Esophagus squamous epithelium (tissue), 5 donors: ENCODE results near the gene EXOC6. TPM values are rescaled to one million over a fixed set of nuclear protein-coding genes. Genes with fewer than 3 reads are reported as not detected.

Experiments used
- DNase-seq: peaks from one replicate; lab custom pipeline; 2025; lab: John Stamatoyannopoulos, UW
- H3K27ac ChIP-seq, 4 donors: fragments of 200-600 bp; sonication (generic); one replicate each; pipeline ENCODE4 v1.5.1; 2016 to 2019; ENCODE audit warnings: mild to moderate bottlenecking in 1 of 4
- H3K27me3 ChIP-seq, 4 donors: fragments of 200-600 bp; sonication (generic); 1 replicate in 3 of 4; 2 replicates in 1 of 4; pipeline versions ENCODE4 v1.5.1 to v1.6.0; 2017 to 2021; ENCODE audit warnings: antibody characterized with exemption in 1 of 4
- H3K36me3 ChIP-seq, 3 donors: fragments of 200-600 bp; sonication (generic); one replicate each; pipeline ENCODE4 v1.5.1; 2016 to 2019
- H3K4me1 ChIP-seq, 3 donors: fragments of 200-600 bp; sonication (generic); one replicate each; pipeline ENCODE4 v1.5.1; 2017 to 2019
- H3K4me3 ChIP-seq, 4 donors: fragments of 200-600 bp; sonication (generic); 1 replicate in 3 of 4; 2 replicates in 1 of 4; pipeline ENCODE4 v1.5.1; 2016 to 2019; ENCODE audit warnings: mild to moderate bottlenecking in 2 of 4, moderate library complexity in 1 of 4
- H3K9me3 ChIP-seq, 3 donors: fragments of 200-600 bp; sonication (generic); one replicate each; pipeline ENCODE4 v1.5.1; 2016 to 2019
- POLR2A ChIP-seq, 4 donors: fragments of 450-650 bp; IDR thresholded peaks; one replicate each; pipeline ENCODE4 v1.6.1; 2017; ENCODE audit warnings: antibody characterized with exemption in 4 of 4, mild to moderate bottlenecking in 4 of 4, moderate library complexity in 3 of 4
- WGBS, 2 donors: methylation state at CpG; one replicate each; pipeline ENCODE4 v1.1.5; 2018; 5-methylcytosine and 5-hydroxymethylcytosine counted together
- intact Hi-C: fragments of 100-400 bp; cut with DNase I; formaldehyde crosslinking; loops from one replicate; pipeline ENCODE4 v1.15.0; 2022
- total RNA-seq, 4 donors: library from RNA; depleted of rRNA; stranded (reverse); fragments of >200 nt; gene quantifications; one replicate each; pipeline ENCODE4 v1.1.0, GENCODE V29; 2016
- TF ChIP-seq, protein P1 (sequence below), 6 experiments: fragments of 450-650 bp in 4 of 6; fragments of 200-600 bp in 2 of 6; sonication (generic) in 2 of 6; IDR thresholded peaks; one replicate each; pipeline ENCODE4 v1.5.1; 2016 to 2019; ENCODE audit warnings: antibody characterized with exemption in 6 of 6, mild to moderate bottlenecking in 4 of 6, moderate library complexity in 4 of 6
- donor health status: DM: yes; HTN: yes; CAD: no.

Gene EXOC6
- total RNA-seq, 4 donors from 2014 or later = 1.3 to 9.5 (median 5.6) TPM

GRCh38 chr10:93032105-93032808 lies 183.9 kb downstream of the EXOC6 start:
- H3K27me3 ChIP-seq = peaks cover 0 to 11% (median 0%) of the 10 kb centered on the region in 4 donors
- no peak for TF ChIP-seq POLR2A (IDR thresholded peaks at IDR 0.05)
- TF ChIP-seq, protein P1, sequence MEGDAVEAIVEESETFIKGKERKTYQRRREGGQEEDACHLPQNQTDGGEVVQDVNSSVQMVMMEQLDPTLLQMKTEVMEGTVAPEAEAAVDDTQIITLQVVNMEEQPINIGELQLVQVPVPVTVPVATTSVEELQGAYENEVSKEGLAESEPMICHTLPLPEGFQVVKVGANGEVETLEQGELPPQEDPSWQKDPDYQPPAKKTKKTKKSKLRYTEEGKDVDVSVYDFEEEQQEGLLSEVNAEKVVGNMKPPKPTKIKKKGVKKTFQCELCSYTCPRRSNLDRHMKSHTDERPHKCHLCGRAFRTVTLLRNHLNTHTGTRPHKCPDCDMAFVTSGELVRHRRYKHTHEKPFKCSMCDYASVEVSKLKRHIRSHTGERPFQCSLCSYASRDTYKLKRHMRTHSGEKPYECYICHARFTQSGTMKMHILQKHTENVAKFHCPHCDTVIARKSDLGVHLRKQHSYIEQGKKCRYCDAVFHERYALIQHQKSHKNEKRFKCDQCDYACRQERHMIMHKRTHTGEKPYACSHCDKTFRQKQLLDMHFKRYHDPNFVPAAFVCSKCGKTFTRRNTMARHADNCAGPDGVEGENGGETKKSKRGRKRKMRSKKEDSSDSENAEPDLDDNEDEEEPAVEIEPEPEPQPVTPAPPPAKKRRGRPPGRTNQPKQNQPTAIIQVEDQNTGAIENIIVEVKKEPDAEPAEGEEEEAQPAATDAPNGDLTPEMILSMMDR (IDR thresholded peaks at IDR 0.05) = no peak
- no peaks in the 10 kb centered on the region for H3K9me3 ChIP-seq
- no peak overlapping the region for H3K4me3 ChIP-seq
- no peak overlapping the region for H3K27ac ChIP-seq
- peaks cover 0 to 2% (median 0%) of the 10 kb centered on the region in 3 donors for H3K36me3 ChIP-seq
- peaks cover 0 to 13% (median 4%) of the 10 kb centered on the region in 3 donors for H3K4me1 ChIP-seq
- WGBS, 2 donors = 74 to 89% methylated on average over 3 to 4 of the region's 5 CpGs
- intact Hi-C loops = no loop called here
- no peak for DNase-seq

DNA sequence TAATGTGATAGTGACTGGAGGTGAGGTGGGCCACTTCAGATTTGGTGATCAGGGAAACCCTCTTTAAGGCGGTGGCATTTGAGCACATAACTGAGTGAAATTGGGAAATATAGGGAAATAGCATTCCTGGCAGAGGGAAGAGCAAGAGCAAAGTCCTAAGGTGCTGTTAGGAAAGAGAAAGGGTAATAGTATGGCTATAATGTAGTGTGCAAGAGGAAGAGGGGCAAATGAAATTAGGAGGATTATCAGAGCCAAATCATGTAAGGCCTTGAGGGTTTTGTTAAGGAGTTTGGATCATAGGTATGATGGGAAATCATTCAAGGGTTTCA lies 184.5 kb downstream of the EXOC6 start:
- 86 to 100% methylated on average over 1 of the region's 1 CpG for WGBS, 2 donors
- H3K27ac ChIP-seq = no peak overlapping the region
- H3K27me3 ChIP-seq = peaks cover 0 to 14% (median 0%) of the 10 kb centered on the region in 4 donors
- DNase-seq = no peak
- H3K36me3 ChIP-seq = no peaks in the 10 kb centered on the region
- H3K4me3 ChIP-seq = no peak overlapping the region
- peaks cover 0 to 13% (median 4%) of the 10 kb centered on the region in 3 donors for H3K4me1 ChIP-seq
- intact Hi-C loops = no loop called here
- H3K9me3 ChIP-seq = no peaks in the 10 kb centered on the region
- no peak for TF ChIP-seq POLR2A (IDR thresholded peaks at IDR 0.05)
- TF ChIP-seq, protein P1 (IDR thresholded peaks at IDR 0.05) = no peak

- no peak overlapping the region for H3K4me3 ChIP-seq
- 14 to 30% methylated on average over 1 of the region's 1 CpG for WGBS, 2 donors
- no peaks in the 10 kb centered on the region for H3K9me3 ChIP-seq
- no peak for DNase-seq
- H3K27ac ChIP-seq = no peak overlapping the region
- no peaks in the 10 kb centered on the region for H3K36me3 ChIP-seq
- peaks cover 0 to 13% (median 4%) of the 10 kb centered on the region in 3 donors for H3K4me1 ChIP-seq
- H3K27me3 ChIP-seq = peaks cover 0 to 14% (median 0%) of the 10 kb centered on the region in 4 donors
- intact Hi-C loops = no loop called here
- TF ChIP-seq, protein P1 (IDR thresholded peaks at IDR 0.05) = no peak
These were observed 186.1 kb downstream of the EXOC6 start for GRCh38 chr10:93034426-93034825.

DNA sequence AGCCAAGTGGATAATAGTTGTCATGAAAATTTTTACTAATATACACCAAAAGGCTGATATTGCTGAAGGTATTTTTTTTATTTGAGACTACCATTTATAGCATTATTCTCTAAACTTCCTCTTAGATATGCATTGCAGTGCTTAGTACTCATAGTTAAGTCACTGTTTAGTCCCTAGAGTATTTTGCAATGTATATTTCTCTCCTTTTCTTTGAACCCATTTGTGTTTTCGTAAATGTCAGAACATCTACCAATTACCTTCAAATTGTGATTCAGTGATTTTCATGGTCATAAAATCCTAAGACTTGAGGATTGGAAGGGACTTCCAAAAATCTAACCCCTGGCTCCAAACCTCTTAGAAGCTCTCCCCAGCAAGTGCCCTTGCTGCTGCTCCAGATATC lies 190.8 kb downstream of the EXOC6 start:
- Histone ChIP-seq H3K4me1 (peaks cover 0 to 9% (median 4%) of the 10 kb centered on the region in 3 donors), H3K9me3 (no peaks in the 10 kb centered on the region), H3K27me3 (peaks cover 0 to 5% (median 0%) of the 10 kb centered on the region in 4 donors), H3K36me3 (no peaks in the 10 kb centered on the region), H3K4me3 (no peak overlapping the region), H3K27ac (no peak overlapping the region)
- no peak for TF ChIP-seq POLR2A (IDR thresholded peaks at IDR 0.05)
- TF ChIP-seq, protein P1 (IDR thresholded peaks at IDR 0.05) = no peak
- WGBS, 2 donors = 96 to 100% methylated on average over 1 of the region's 1 CpG
- no peak for DNase-seq
- intact Hi-C loops = no loop called here

GRCh38 chr10:93039721-93040120 lies 191.4 kb downstream of the EXOC6 start:
- no peak for TF ChIP-seq POLR2A (IDR thresholded peaks at IDR 0.05)
- TF ChIP-seq, protein P1 (IDR thresholded peaks at IDR 0.05) = peak in 2 of 6 experiments; percentile 6 to 29
- 42 to 44% methylated on average over 3 of the region's 3 CpGs for WGBS, 2 donors
- H3K27ac ChIP-seq = no peak overlapping the region
- intact Hi-C loops = no loop called here
- H3K4me1 ChIP-seq = peaks cover 0 to 8% (median 3%) of the 10 kb centered on the region in 3 donors
- no peaks in the 10 kb centered on the region for H3K9me3 ChIP-seq
- H3K27me3 ChIP-seq = peaks cover 0 to 5% (median 0%) of the 10 kb centered on the region in 4 donors
- no peak overlapping the region for H3K4me3 ChIP-seq
- DNase-seq = no peak
- H3K36me3 ChIP-seq = no peaks in the 10 kb centered on the region
